C4-2B (cell line): Measurements from ENCODE around the gene MTFP1.

ENCODE experiments used
- H3K27ac ChIP-seq: fragments of 450-650 bp; 2 replicates; pipeline ENCODE4 v1.5.1; 2017
- CTCF ChIP-seq: fragments of 450-650 bp; conservative IDR thresholded peaks from 2 replicates; pipeline ENCODE4 v1.5.1; 2017; ENCODE audit warnings: mild to moderate bottlenecking
- ZFX ChIP-seq: fragments of 450-650 bp; IDR thresholded peaks from 2 replicates; pipeline ENCODE4 v1.6.1; 2017

MTFP1 gene

GRCh38 chr22:30425616-30426387, at the start of gene MTFP1:
Gene MTFP1 (plus strand): TSS chr22:30425768. CDS start chr22:30425880, 112 bp downstream.
- 0 out of 2 replicates have a peak, but pooled peaks have one; percentile 42 for TF ChIP-seq ZFX
- TF ChIP-seq CTCF, result no peak
- peak within 1 kb of the TSS; percentile 97 for H3K27ac ChIP-seq

GRCh38 chr22:30380011-30380410, 45.6 kb upstream of the MTFP1 start:
- TF ChIP-seq CTCF (no peak), ZFX (no peak)
- H3K27ac ChIP-seq, result no peak overlapping the region

GRCh38 chr22:30381264-30381663, 44.3 kb upstream of the MTFP1 start:
- H3K27ac ChIP-seq, result no peak overlapping the region
- TF ChIP-seq CTCF (no peak), ZFX (no peak)

- TF ChIP-seq ZFX (no peak), CTCF (no peak)
- H3K27ac ChIP-seq, result no peak overlapping the region
Observed at GRCh38 chr22:30382340-30382739, 43.2 kb upstream of the MTFP1 start.

GRCh38 chr22:30383061-30383460, 42.5 kb upstream of the MTFP1 start:
- no peak overlapping the region for H3K27ac ChIP-seq
- TF ChIP-seq ZFX (no peak), CTCF (no peak)

- H3K27ac ChIP-seq, result no peak overlapping the region
- no peak for TF ChIP-seq CTCF
- no peak for TF ChIP-seq ZFX
Observed at GRCh38 chr22:30385942-30386341, 39.6 kb upstream of the MTFP1 start.

- TF ChIP-seq CTCF (no peak), ZFX (no peak)
- H3K27ac ChIP-seq, result peak overlapping the region; percentile 60
Observed at GRCh38 chr22:30386608-30386959, 39.0 kb upstream of the MTFP1 start.
